Hepatocyte (in vitro differentiated cells): Measurements from ENCODE around the gene ZNF423.

Experiments used
- CTCF ChIP-seq: fragments of 200-600 bp; sonication (generic); IDR thresholded peaks from 2 replicates; pipeline ENCODE4 v1.5.1; 2016; ENCODE audit warnings: antibody characterized with exemption, mild to moderate bottlenecking; ENCODE audit not compliant: poor library complexity
- EZH2 ChIP-seq: fragments of 200-600 bp; sonication (generic); IDR thresholded peaks from 2 replicates; pipeline ENCODE4 v1.6.1; 2016; ENCODE audit warnings: antibody characterized with exemption, mild to moderate bottlenecking, borderline replicate concordance

GRCh38 chr16:49495596-49496355 is 360.1 kb downstream of the ZNF423 start:
- TF ChIP-seq CTCF (no peak), EZH2 (no peak)
